Astrocyte of the cerebellum (primary cell): ENCODE measurements around the gene ERFL.
"Not testable (repeated sequence)": the region's sequence is repeated elsewhere in the genome, so short reads cannot be mapped to it uniquely, and the experiment has no call there.

Experiments used
- DNase-seq: peaks from one replicate; pipeline ENCODE4 v3.0.0-alpha.2; 2011; ENCODE audit warnings: low read depth
- H3K4me3 ChIP-seq: 2 replicates; pipeline ENCODE4 v1.5.1; 2011; ENCODE audit warnings: mild to moderate bottlenecking, low read depth, low read length, moderate library complexity
- in situ Hi-C: cut with HindIII; loops from 2 replicates; pipeline ENCODE4 v1.10.0; 2017; ENCODE audit warnings: low sequenced_read_pairs
- TF ChIP-seq, protein P1 (sequence below): IDR thresholded peaks from 2 replicates; pipeline ENCODE4 v1.5.1; 2012; ENCODE audit warnings: low read length, low read depth, moderate library complexity, mild to moderate bottlenecking; ENCODE audit errors: missing control alignments

The ERFL gene

DNA sequence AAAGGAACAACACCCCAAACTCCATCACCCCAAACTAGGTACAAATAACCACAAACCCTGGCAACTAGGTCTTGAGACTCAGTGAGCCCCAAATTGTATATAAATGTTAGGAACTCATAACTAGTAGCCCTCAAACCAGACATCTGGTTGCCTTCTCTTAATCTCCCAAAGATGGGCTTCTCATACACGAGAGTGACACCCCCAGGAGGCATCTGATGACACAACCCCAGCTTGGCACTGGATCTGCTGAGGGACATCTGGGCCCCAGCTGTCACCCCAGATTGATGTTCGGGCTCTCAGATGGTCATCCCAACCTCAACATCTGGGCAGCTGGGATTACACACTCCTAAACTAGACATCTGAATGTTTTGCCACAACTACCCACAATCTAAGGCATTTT, 16.1 kb upstream of the ERFL start:
- TF ChIP-seq, protein P1, sequence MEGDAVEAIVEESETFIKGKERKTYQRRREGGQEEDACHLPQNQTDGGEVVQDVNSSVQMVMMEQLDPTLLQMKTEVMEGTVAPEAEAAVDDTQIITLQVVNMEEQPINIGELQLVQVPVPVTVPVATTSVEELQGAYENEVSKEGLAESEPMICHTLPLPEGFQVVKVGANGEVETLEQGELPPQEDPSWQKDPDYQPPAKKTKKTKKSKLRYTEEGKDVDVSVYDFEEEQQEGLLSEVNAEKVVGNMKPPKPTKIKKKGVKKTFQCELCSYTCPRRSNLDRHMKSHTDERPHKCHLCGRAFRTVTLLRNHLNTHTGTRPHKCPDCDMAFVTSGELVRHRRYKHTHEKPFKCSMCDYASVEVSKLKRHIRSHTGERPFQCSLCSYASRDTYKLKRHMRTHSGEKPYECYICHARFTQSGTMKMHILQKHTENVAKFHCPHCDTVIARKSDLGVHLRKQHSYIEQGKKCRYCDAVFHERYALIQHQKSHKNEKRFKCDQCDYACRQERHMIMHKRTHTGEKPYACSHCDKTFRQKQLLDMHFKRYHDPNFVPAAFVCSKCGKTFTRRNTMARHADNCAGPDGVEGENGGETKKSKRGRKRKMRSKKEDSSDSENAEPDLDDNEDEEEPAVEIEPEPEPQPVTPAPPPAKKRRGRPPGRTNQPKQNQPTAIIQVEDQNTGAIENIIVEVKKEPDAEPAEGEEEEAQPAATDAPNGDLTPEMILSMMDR = no peak
- H3K4me3 ChIP-seq = no peak overlapping the region
- no peak for DNase-seq
- in situ Hi-C loops = no loop called here

DNA sequence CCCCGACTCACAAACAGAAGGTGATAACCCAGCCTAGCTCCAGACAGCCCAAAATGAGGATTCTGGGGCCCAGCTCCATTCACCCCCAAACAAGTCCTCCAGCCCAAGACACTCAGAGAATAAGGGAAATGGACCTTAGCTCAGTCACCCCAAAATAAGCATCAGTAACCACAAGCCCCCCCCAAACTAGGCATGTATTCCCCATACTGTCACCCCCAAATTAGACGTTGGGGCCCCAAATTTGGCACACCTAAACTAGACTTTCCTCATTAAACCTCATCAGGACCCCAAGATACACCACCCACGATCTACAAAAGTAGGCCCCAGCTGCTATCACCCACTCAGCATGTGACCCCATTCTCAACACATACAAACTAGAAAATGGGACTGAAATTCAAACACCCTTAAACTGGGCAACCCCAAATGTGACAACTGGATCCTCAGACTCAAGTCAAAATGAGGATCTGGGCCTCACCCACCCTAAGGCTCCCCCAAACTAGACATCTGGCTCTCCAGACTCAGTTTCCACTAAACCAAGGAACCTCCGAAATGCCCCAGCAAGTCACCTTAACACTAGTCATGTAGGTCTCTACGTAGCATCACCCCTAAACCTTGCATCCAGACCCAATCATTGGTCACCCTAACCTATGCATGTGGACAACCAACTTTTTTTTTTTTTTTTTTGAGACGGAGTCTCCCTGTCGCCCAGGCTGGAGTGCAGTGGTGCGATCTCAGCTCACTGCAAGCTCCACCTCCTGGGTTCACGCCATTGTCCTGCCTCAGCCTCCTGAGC, 13.4 kb upstream of the ERFL start:
- no peak for DNase-seq
- in situ Hi-C loops = no loop called here
- TF ChIP-seq, protein P1 = no peak

DNA sequence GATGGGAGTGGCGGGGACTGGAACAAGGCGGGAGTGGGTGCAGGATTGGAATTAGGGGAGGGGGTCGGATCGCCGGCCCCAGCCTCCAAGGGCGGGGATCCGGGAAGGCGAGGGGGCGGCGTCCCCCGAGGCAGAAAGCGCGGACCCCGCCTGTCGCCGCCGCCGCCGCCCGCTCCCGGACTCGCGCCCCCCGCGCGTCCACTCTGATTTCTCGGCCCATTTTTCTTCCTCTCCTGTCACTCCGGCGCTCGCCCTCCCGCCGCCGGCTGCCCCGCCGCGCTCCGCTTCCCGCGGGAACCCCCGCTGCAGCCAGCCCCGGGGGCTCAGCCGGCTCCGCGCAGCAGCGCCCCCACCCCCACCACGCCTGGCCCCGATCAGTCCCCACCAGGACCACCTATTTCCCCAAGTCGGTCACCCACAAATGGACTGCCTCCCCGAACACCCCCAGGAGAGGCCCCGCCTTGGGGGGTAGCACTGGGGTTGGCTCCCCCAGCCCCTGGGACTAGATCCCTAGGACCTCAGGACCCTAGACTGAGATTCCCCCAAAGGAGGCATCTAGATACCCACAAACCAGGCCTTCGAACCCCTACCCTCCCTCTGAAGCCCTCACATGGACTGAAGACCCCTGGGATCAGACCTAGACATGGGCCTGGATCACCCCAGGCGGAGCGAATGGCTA, 12.6 kb upstream of the ERFL start:
- in situ Hi-C loops = no loop called here
- DNase-seq = no peak
- TF ChIP-seq, protein P1 = no peak
- H3K4me3 ChIP-seq = peak overlapping the region; percentile 42

More for the DNA sequence above, 13.4 kb upstream of the ERFL start:
- no peak overlapping the region for H3K4me3 ChIP-seq

DNA sequence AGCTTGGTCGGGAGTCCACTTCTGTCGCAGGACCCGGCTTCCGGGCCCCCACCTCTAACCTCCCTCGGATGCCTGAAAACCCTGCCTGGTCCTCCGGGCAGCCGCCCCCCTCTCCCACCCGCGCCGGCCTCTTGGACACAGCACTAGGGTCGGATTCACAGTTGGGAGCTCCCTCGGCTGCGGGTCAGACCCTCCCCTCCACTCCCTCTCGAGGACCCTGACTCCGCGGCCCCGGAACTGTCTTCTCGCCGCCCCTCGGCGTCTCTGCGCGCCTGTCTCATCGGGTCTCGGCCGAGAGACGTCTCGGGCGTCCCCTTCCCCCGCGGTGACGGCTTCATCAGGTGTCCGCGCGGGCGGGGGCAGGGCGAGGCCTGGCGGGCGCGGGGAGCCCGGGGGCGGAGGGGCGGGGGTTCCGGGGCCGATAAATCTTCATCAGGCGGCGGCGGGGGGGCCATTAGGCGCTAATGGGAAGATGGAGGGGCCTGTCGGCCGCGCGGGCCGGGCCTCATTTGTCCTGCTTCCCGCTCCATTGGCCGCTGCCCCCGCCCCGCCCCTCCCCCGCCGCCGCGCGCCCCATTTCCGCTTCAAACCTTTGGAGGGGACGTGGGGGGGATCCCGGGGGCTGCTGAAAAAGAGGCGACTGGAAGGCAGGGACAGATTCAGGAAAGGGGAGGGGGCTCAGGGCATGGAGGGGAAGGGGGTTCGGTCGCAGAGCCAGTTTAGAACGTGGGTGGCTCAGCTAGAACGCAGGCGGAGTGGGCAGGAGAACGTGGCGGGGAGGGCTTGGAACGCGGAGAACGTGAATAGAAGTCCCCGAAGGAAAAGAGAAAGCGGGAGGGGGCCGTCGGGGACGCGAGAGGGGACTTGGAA, 11.8 kb upstream of the ERFL start:
- no peak for DNase-seq
- TF ChIP-seq, protein P1 = no peak
- in situ Hi-C loops = no loop called here
- peak overlapping the region; percentile 42 for H3K4me3 ChIP-seq

DNA sequence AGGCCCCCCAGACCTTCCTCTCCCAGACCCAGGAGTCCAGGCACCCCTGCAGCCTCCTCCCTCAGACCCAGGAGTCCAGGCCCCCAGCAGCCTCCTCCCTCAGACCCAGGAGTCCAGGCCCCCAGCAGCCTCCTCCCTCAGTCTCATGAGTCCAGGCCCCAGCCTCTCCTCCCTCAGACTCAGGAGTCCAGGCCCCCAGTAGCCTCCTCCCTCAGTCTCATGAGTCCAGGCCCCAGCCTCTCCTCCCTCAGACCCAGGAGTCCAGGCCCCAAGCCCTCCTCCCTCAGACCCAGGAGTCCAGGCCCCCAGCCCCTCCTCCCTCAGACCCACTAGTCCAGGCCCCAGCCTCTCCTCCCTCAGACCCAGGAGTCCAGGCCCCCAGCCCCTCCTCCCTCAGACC, 11.0 kb upstream of the ERFL start:
- H3K4me3 ChIP-seq, DNase-seq, in situ Hi-C loops: not testable (repeated sequence)

DNA sequence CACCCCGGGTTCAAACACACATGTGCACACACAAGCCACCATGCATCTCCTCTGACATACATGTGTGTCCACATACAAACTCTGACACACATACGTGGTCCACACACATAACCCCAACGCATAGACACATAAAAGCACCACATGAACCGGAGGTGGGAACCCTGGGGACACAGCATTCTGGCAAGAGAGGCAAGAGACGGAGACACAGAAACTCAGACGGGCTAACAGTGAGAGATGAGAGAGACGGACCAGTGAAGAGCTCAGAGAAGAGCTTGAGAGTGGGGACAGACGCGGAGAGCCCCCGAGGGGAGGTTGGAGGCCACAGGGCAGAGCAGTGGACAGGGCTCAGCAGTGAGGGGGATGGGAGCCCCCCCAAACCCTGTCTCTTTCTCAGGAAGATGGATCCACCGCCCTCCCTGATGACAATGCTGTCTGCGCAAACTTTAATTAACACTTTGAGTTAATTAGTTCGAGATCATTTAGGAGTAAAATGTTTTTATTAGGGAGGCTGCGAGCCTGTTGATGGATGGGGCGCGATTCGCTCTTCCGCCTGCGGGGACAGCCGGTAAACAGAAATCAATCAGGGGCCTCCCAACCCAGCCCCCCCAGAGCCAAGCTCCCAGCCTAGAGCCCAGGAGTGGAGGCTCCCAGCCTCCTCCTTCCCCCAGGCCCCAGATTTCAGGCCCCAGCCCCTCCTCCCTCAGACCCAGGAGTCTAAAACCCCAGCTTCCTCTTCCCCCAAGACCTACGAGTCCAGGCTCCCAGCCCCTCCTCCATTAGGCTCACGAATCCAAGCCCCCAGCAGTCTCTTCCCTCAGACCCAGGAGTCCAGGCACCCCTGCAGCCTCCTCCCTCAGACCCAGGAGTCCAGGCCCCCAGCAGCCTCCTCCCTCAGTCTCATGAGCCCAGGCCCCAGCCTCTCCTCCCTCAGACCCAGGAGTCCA, 9.5 kb upstream of the ERFL start:
- in situ Hi-C loops = no loop called here
- TF ChIP-seq, protein P1 = no peak
- no peak overlapping the region for H3K4me3 ChIP-seq
- DNase-seq = no peak
